HPDE6-E6E7 (cell line): ENCODE data around the gene RBP3.

Experiments used
- DNase-seq: peaks from one replicate; pipeline ENCODE4 v3.0.0; 2011; ENCODE audit warnings: missing footprints; ENCODE audit errors: extremely low spot score

The RBP3 gene

GRCh38 chr10:47401210-47401609 is 53.0 kb downstream of the RBP3 start:
- DNase-seq: no peak

- DNase-seq: no peak
These were observed 53.9 kb downstream of the RBP3 start for GRCh38 chr10:47401874-47402640.

- no peak for DNase-seq
These were observed 54.6 kb downstream of the RBP3 start for GRCh38 chr10:47402641-47403301.

GRCh38 chr10:47403446-47404318 is 55.5 kb downstream of the RBP3 start:
- DNase-seq: no peak

- no peak for DNase-seq
These were observed 56.3 kb downstream of the RBP3 start for GRCh38 chr10:47404446-47404845.

- no peak for DNase-seq
These were observed 56.8 kb downstream of the RBP3 start for GRCh38 chr10:47404937-47405336.

GRCh38 chr10:47405857-47406547 is 57.8 kb downstream of the RBP3 start:
- peak; percentile 45 for DNase-seq

- DNase-seq: no peak
These were observed 58.3 kb downstream of the RBP3 start for GRCh38 chr10:47406548-47406869.

GRCh38 chr10:47406870-47407691 is 58.9 kb downstream of the RBP3 start:
- peak; percentile 86 for DNase-seq
